C1 segment of cervical spinal cord (tissue), 14 donors: ENCODE measurements around the gene KLHL26.

Experiments used
- DNase-seq, 14 donors: peaks; one replicate each; lab custom pipeline; 2025; lab: John Stamatoyannopoulos, UW

Gene KLHL26

GRCh38 chr19:18685597-18686190 lies 48.9 kb downstream of the KLHL26 start:
- DNase-seq = no peak

GRCh38 chr19:18687740-18688465 lies 51.1 kb downstream of the KLHL26 start:
- DNase-seq = no peak

- no peak for DNase-seq
These were observed 59.2 kb downstream of the KLHL26 start for GRCh38 chr19:18696023-18696422.

DNA sequence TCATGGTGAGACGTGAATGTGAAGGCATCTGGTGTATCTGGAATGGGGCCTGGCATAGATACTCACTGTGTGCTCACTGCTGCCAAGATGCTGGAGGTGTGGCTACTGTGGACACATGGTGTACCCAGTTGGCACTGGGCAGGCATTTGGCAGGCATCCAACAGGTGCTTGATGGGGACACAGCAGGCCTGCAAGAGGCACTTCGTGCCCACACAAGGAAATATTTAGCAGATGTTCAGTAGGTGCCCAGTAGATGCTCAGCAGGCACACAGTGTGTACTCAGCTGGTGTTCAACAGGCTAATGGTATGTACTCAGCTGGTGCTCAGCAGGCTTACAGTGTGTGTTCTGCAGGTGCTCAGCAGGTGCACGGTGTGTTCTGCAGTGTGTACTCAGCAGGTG lies 60.9 kb downstream of the KLHL26 start:
- peak in 1 of 14 donors; percentile 83 for DNase-seq

DNA sequence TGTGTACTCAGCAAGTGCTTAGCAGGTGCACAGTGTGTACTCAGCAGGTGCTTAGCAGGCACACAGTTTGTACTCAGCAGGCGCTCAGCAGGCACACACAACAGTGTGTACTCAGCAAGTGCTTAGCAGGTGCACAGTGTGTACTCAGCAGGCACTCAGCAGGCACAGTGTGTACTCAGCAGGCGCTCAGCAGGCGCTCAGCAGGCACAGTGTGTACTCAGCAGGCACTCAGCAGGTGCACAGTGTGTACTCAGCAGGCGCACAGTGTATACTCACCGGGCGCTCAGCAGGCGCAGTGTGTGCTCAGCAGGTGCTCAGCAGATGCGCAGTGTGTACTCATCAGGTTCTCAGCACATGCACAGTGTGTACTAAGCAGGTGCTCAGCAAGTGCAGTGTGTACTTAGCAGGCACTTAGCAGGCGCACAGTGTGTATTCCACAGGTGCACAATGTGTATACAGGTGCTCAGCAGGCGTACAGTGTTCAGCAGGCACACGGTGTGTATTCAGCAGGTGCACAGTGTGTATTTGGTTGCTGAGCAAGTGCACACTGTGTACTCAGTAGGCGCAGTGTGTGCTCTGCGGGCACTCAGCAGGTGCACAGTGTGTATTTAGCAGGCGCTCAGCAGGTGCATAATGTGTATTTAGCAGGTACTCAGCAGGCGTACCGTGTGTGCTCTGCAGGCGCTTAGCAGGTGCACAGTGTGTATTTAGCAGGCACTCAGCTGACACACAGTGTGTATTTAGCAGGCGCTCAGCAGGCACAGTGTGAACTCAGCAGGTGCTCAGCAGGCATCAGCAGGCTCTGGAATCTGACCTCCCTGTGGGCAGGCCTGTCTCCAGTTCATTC lies 61.7 kb downstream of the KLHL26 start:
- no peak for DNase-seq

DNA sequence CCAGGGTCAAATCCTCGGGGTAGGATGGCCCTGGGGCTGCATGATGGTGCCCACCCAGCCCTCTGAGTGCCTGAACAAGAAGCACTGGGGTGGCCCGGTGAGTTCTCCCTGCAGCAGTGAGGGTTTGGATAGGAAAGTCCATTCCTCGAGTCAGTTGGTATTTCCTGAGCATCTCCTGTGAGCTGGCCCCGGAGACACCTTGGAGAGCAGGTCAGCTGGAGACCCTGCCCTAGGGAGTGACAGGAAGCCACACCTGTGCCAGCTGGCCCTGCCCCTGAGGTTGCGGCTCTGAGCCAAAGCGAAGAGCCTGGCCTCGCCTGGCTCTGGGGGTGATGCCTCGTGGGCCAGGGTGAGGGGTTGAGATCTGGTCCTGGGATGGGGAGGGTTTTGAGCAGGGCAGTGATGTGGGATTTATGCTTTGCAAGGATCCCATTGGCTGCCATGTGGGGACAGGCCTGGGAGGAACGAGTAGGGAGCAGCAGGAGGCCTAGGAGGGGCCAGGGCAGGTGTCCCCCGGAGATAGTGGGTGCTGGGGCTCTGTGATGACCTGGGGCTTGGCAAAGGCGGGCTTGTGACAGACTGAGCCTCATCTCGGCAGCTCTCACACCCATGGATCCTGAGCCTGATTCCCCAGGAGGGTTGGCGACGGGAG lies 62.7 kb downstream of the KLHL26 start:
- no peak for DNase-seq

DNA sequence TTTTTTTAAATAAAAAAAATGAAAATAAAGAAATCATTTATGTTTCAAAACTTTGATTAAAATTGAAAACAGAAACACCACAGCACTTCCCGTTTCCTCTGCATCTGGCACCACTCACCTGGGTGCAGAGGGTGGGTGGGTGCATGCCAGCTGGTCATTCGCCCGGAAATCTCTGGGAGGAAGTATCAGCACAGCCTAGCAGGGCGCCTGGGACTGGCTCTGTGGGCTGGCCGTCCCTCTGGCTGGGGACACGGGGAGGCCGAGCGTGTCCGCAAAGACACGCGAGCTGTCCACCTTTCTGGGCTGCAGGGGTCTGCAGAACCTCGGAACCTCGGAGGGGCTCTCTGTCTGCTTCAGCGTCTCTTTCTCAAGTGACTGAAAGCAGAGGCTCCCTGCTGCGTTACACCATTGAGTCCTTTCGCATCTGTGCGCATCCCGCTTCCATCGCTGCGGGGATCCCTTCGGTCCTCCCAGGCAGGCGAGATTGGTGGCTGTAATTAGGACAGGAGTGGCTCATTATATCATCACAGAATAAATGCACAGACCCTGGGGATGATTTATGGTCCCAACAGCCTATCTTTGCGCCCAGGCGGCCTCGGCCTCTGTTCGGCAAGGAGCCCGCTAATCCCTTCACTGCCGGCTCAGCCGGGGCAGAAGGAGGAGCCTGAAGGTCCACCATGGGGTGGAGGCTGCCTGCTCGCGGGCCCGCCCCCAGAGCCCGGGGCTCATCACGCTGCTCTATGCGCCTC lies 63.8 kb downstream of the KLHL26 start:
- DNase-seq = peak in 12 of 14 donors; percentile 9 to 72 (median 42)

GRCh38 chr19:18701250-18701608 lies 64.4 kb downstream of the KLHL26 start:
- DNase-seq = no peak

DNA sequence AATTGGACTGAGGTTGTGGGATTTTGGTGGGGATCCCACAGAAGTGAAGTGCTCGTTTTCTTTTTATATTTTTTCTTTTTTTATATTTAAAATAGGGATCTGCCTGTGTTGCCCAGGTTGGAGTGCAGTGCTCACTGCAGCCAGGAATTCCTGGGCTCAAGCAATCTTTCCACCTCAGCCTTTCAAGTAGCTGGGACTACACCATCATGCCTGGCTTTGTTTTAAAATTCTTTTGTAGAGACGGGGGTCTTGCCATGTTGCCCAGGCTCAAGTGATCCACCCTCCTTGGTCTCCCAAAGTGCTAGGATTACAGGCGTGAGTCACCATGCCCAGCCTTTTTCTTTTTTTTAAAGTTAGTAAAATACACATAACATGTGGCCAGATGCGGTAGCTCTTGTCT lies 67.2 kb downstream of the KLHL26 start:
- DNase-seq = no peak

- DNase-seq = no peak
These were observed 68.1 kb downstream of the KLHL26 start for GRCh38 chr19:18704971-18705370.

DNA sequence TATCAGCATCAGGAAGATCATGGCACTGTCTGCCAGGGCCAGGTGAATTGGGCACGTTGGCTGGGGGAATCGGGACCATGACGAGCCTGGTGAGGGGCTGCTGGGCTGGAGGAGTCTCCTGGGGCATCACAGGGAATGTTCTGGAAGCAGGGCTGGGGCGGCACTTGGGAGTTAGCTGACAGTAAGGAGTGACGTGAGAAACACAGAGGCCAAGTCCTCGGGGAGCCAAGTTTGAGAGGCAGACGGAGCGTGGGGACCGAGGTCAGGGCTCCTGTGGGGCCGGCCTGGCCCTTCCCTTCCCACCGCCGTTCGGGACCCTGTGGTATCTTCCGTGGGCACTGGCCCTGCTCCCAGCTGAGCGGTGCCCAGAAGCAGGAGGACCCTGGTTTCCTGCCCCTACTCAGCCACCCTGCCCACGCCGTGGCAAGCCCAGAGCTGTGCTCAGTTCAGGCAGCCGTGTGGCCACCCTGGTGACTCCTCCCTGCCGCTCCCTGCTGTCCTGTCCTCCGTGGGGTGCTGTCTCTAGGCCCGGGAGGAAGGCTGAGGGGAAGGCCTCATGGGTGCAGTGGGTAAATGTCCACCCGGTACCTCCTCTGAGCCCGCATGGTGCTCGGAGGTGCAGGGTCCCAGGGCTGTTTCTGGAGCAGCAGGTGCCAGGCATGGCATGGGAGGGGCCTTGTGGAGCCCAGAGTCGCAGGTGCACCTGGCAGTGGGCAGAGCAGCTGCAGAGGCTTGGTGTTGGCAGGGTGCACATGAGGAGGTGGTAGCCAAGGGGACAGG lies 71.8 kb downstream of the KLHL26 start:
- DNase-seq = no peak

- no peak for DNase-seq
These were observed 72.7 kb downstream of the KLHL26 start for GRCh38 chr19:18709546-18709945.

- DNase-seq = no peak
These were observed 73.4 kb downstream of the KLHL26 start for GRCh38 chr19:18710186-18710585.

GRCh38 chr19:18710996-18711751 lies 74.3 kb downstream of the KLHL26 start:
- no peak for DNase-seq

DNA sequence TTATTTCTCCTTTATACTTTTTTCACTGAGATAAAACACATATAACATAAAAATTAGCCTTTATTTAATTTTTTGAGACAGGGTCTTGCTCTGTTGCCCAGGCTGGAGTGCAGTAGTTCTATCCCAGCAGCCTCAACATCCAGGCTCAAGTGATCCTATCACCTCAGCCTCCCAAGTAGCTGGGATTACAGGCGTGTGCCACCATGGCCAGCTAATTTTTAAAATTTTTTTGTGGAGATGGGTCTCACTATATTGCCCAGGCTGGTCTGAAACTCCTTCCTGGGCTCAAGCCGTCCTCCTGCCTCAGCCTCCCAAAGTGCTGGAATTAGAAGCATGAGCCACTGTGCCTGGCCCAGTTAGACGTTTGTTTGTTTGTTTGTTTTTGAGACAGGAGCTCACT lies 75.1 kb downstream of the KLHL26 start:
- no peak for DNase-seq

DNA sequence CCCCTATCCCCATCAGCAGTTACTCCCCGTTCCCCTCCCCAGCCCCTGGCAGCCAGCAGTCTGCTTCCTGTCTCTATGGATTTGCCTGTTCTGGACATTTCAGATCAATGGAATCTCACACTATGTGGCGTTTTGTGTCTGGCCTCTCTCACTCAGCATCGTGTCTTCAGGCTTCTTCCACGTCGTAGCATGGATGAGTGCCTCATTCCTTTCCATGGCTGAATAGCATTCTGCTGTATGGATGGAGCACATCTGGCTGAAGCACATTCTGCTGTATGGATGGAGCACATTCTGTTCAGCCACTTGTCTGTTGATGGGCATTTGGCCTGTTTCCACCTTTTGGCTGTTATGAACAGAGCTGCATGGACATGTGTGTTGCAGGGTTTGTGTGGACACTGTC lies 76.2 kb downstream of the KLHL26 start:
- peak in 1 of 14 donors; percentile 77 for DNase-seq

DNA sequence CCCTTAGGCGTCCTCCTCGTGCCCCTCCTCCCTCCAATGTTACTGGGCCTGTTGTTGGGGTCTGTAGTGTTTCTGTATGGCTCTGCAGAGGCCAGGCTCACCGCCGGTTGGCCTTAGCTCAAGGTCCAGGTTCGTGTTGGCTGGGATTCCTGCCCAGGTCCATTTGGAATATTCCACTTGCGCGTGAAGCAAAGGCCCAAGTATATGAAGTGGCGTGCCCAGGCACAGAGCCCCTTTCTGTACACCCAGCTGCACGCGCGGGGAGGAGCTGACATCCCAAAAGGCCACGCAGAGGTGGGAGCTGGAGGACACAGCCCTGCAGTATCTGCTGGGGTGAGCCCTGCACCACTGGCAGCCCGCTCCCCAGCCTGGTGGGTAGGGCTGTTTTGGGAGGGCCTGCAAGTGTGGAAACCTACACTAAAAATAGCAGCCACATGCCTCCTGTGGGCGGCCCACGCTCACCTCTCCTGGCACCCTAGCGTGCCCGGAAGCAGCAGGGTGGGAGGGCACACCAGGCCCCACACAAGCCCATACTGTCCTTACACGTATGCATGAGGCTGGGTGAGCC lies 76.8 kb downstream of the KLHL26 start:
- DNase-seq = peak in 1 of 14 donors; percentile 77

- DNase-seq = no peak
These were observed 78.6 kb downstream of the KLHL26 start for GRCh38 chr19:18715416-18715815.

DNA sequence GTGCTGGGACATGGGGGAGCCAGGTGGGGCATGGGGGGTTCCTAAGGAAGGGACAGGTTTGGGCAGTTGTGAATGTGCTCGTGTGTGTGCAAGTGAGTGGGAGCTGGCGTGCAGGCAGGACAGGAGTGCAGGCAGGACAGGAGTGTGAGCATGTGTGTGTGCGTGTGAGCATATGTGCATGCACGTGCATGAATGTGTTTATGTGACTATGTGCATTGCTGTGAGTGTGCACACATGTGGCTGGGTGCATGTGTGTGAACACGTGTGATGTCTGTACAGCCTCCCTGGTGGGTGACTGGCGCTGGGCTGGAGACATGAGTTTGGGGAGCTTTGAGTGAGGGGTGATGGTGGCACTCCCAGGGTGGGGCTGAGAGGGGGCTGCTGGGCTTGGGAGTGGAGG lies 80.0 kb downstream of the KLHL26 start:
- DNase-seq = no peak

DNA sequence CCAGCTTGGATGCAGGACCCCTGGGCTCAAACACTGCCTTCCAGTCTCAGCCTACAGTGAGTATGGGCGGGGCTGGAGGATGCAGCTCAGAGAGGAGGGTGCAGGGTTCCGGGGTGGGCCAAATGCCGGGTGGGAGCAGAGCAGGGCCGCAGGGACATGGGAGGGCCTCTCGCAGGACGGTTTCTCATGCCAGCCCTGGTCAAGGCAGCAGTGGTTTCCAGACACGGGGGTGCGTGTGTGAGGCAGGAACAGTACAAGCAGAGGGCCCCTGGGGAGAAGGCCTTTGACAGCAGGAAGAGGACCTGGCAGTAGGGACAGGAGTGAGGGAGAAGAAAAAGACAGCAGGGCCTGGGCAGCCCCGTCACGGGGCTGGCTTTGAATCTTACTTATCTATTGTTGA lies 80.8 kb downstream of the KLHL26 start:
- no peak for DNase-seq
